Memory B cell (primary cell): Measurements from ENCODE around the gene KCNMA1.
A peak's percentile ranks its signal among the peaks of the same experiment; 100 is the strongest.

Experiments
- ATAC-seq: fragments of 150-1000 bp; cut with Tn5 transposase; 2 replicates; pipeline ENCODE4 v1.10.0; 2021; ENCODE audit warnings: low read depth, mild to moderate bottlenecking, moderate library complexity
- DNase-seq, 2 donors: peaks; one replicate each; pipeline ENCODE4 v3.0.0; 2022; ENCODE audit warnings: low spot score in 2 of 2
- H3K27ac Mint-ChIP-seq: one replicate; pipeline ENCODE4 v1.8.0; 2022; ENCODE audit warnings: mild to moderate bottlenecking, moderate library complexity, mixed read lengths
- H3K27me3 Mint-ChIP-seq: one replicate; pipeline ENCODE4 v1.8.0; 2022; ENCODE audit warnings: mixed read lengths
- H3K36me3 Mint-ChIP-seq: one replicate; pipeline ENCODE4 v1.8.0; 2022; ENCODE audit warnings: mild to moderate bottlenecking, mixed read lengths
- H3K4me1 Mint-ChIP-seq: one replicate; pipeline ENCODE4 v1.8.0; 2022; ENCODE audit warnings: mixed read lengths
- H3K4me3 Mint-ChIP-seq: one replicate; pipeline ENCODE4 v1.8.0; 2022; ENCODE audit warnings: mild to moderate bottlenecking, moderate library complexity, mixed read lengths
- H3K9me3 Mint-ChIP-seq: one replicate; pipeline ENCODE4 v1.8.0; 2022; ENCODE audit warnings: mixed read lengths

The KCNMA1 gene

GRCh38 chr10:76997631-76998030 lies 640.0 kb downstream of the KCNMA1 start:
- Mint-ChIP-seq H3K27me3 (peaks cover 4% of the 10 kb centered on the region), H3K9me3 (no peaks in the 10 kb centered on the region), H3K4me1 (no peaks in the 10 kb centered on the region), H3K4me3 (no peak overlapping the region), H3K27ac (no peak overlapping the region), H3K36me3 (no peaks in the 10 kb centered on the region)
- DNase-seq (no peak), ATAC-seq (no peak)

GRCh38 chr10:76995023-76995422 lies 642.6 kb downstream of the KCNMA1 start:
- no peaks in the 10 kb centered on the region for H3K4me1 Mint-ChIP-seq
- no peaks in the 10 kb centered on the region for H3K36me3 Mint-ChIP-seq
- DNase-seq = no peak
- no peak overlapping the region for H3K4me3 Mint-ChIP-seq
- no peak overlapping the region for H3K27ac Mint-ChIP-seq
- no peaks in the 10 kb centered on the region for H3K27me3 Mint-ChIP-seq
- no peak for ATAC-seq
- H3K9me3 Mint-ChIP-seq = no peaks in the 10 kb centered on the region

- Mint-ChIP-seq H3K27ac (no peak overlapping the region), H3K27me3 (no peaks in the 10 kb centered on the region)
- ATAC-seq = no peak
Observed at GRCh38 chr10:76993213-76993612, 644.4 kb downstream of the KCNMA1 start.

GRCh38 chr10:76992467-76992866 lies 645.1 kb downstream of the KCNMA1 start:
- Mint-ChIP-seq H3K27me3 (no peaks in the 10 kb centered on the region), H3K4me3 (no peak overlapping the region), H3K27ac (no peak overlapping the region), H3K9me3 (no peaks in the 10 kb centered on the region), H3K4me1 (no peaks in the 10 kb centered on the region), H3K36me3 (no peaks in the 10 kb centered on the region)
- no peak for DNase-seq
- no peak for ATAC-seq

More at GRCh38 chr10:76993213-76993612, 644.4 kb downstream of the KCNMA1 start:
- H3K9me3 Mint-ChIP-seq = no peaks in the 10 kb centered on the region
- no peak for DNase-seq
- H3K4me3 Mint-ChIP-seq = no peak overlapping the region
- H3K4me1 Mint-ChIP-seq = no peaks in the 10 kb centered on the region
- no peaks in the 10 kb centered on the region for H3K36me3 Mint-ChIP-seq

GRCh38 chr10:76991621-76992020 lies 646.0 kb downstream of the KCNMA1 start:
- ATAC-seq (no peak), DNase-seq (no peak)
- Mint-ChIP-seq H3K36me3 (no peaks in the 10 kb centered on the region), H3K27ac (no peak overlapping the region), H3K4me3 (no peak overlapping the region), H3K9me3 (no peaks in the 10 kb centered on the region), H3K27me3 (no peaks in the 10 kb centered on the region), H3K4me1 (no peaks in the 10 kb centered on the region)

GRCh38 chr10:76990561-76990960 lies 647.0 kb downstream of the KCNMA1 start:
- DNase-seq (no peak), ATAC-seq (no peak)
- no peaks in the 10 kb centered on the region for H3K27me3 Mint-ChIP-seq
- H3K36me3 Mint-ChIP-seq = no peaks in the 10 kb centered on the region
- H3K4me3 Mint-ChIP-seq = no peak overlapping the region
- H3K4me1 Mint-ChIP-seq = no peaks in the 10 kb centered on the region
- H3K27ac Mint-ChIP-seq = no peak overlapping the region
- H3K9me3 Mint-ChIP-seq = no peaks in the 10 kb centered on the region

GRCh38 chr10:76984559-76985443 lies 652.8 kb downstream of the KCNMA1 start:
- no peak overlapping the region for H3K27ac Mint-ChIP-seq
- ATAC-seq (peak; percentile 47), DNase-seq (peak; percentile 31 to 43)
- no peaks in the 10 kb centered on the region for H3K36me3 Mint-ChIP-seq
- H3K9me3 Mint-ChIP-seq = no peaks in the 10 kb centered on the region
- H3K4me1 Mint-ChIP-seq = no peaks in the 10 kb centered on the region
- H3K27me3 Mint-ChIP-seq = no peaks in the 10 kb centered on the region
- no peak overlapping the region for H3K4me3 Mint-ChIP-seq

GRCh38 chr10:76983624-76984023 lies 654.0 kb downstream of the KCNMA1 start:
- Mint-ChIP-seq H3K9me3 (no peaks in the 10 kb centered on the region), H3K27me3 (no peaks in the 10 kb centered on the region), H3K4me3 (no peak overlapping the region), H3K36me3 (no peaks in the 10 kb centered on the region), H3K27ac (no peak overlapping the region), H3K4me1 (no peaks in the 10 kb centered on the region)
- no peak for DNase-seq
- no peak for ATAC-seq

- H3K4me1 Mint-ChIP-seq = no peaks in the 10 kb centered on the region
- no peak overlapping the region for H3K4me3 Mint-ChIP-seq
- H3K27me3 Mint-ChIP-seq = no peaks in the 10 kb centered on the region
- no peaks in the 10 kb centered on the region for H3K36me3 Mint-ChIP-seq
- no peak for DNase-seq
- ATAC-seq = no peak
- H3K9me3 Mint-ChIP-seq = no peaks in the 10 kb centered on the region
- H3K27ac Mint-ChIP-seq = no peak overlapping the region
Observed at GRCh38 chr10:76982671-76983070, 654.9 kb downstream of the KCNMA1 start.

GRCh38 chr10:76981251-76981650 lies 656.4 kb downstream of the KCNMA1 start:
- H3K9me3 Mint-ChIP-seq = no peaks in the 10 kb centered on the region
- H3K36me3 Mint-ChIP-seq = no peaks in the 10 kb centered on the region
- ATAC-seq (no peak), DNase-seq (no peak)
- no peaks in the 10 kb centered on the region for H3K27me3 Mint-ChIP-seq
- H3K4me3 Mint-ChIP-seq = no peak overlapping the region
- no peaks in the 10 kb centered on the region for H3K4me1 Mint-ChIP-seq
- H3K27ac Mint-ChIP-seq = no peak overlapping the region

- ATAC-seq = no peak
- H3K4me3 Mint-ChIP-seq = no peak overlapping the region
- H3K27me3 Mint-ChIP-seq = no peaks in the 10 kb centered on the region
- H3K36me3 Mint-ChIP-seq = no peaks in the 10 kb centered on the region
- no peaks in the 10 kb centered on the region for H3K4me1 Mint-ChIP-seq
- DNase-seq = no peak
- no peaks in the 10 kb centered on the region for H3K9me3 Mint-ChIP-seq
- H3K27ac Mint-ChIP-seq = no peak overlapping the region
Observed at GRCh38 chr10:76977901-76978300, 659.7 kb downstream of the KCNMA1 start.

GRCh38 chr10:76977046-76977445 lies 660.6 kb downstream of the KCNMA1 start:
- H3K36me3 Mint-ChIP-seq = no peaks in the 10 kb centered on the region
- H3K4me1 Mint-ChIP-seq = no peaks in the 10 kb centered on the region

GRCh38 chr10:76976142-76976541 lies 661.5 kb downstream of the KCNMA1 start:
- ATAC-seq = no peak

More at GRCh38 chr10:76977046-76977445, 660.6 kb downstream of the KCNMA1 start:
- H3K27me3 Mint-ChIP-seq = no peaks in the 10 kb centered on the region
- DNase-seq = no peak
- H3K4me3 Mint-ChIP-seq = no peak overlapping the region
- no peak overlapping the region for H3K27ac Mint-ChIP-seq
- no peak for ATAC-seq
- no peaks in the 10 kb centered on the region for H3K9me3 Mint-ChIP-seq

GRCh38 chr10:76975126-76975525 lies 662.5 kb downstream of the KCNMA1 start:
- DNase-seq (no peak), ATAC-seq (no peak)
- H3K9me3 Mint-ChIP-seq = no peaks in the 10 kb centered on the region
- no peaks in the 10 kb centered on the region for H3K4me1 Mint-ChIP-seq
- H3K36me3 Mint-ChIP-seq = no peaks in the 10 kb centered on the region
- H3K27ac Mint-ChIP-seq = no peak overlapping the region
- no peak overlapping the region for H3K4me3 Mint-ChIP-seq
- H3K27me3 Mint-ChIP-seq = no peaks in the 10 kb centered on the region

More at GRCh38 chr10:76976142-76976541, 661.5 kb downstream of the KCNMA1 start:
- Mint-ChIP-seq H3K27me3 (no peaks in the 10 kb centered on the region), H3K4me1 (no peaks in the 10 kb centered on the region), H3K27ac (no peak overlapping the region), H3K4me3 (no peak overlapping the region), H3K9me3 (no peaks in the 10 kb centered on the region), H3K36me3 (no peaks in the 10 kb centered on the region)
- no peak for DNase-seq
